AML-193 (cell line): ENCODE results near the gene ZNF660.

Experiments used
- DNase-seq, 2 experiments: peaks; one replicate each; lab custom pipeline; 2025; lab: John Stamatoyannopoulos, UW

Gene ZNF660

GRCh38 chr3:44632193-44632592 lies 47.4 kb downstream of the ZNF660 start:
- no peak for DNase-seq

- DNase-seq: no peak
These were observed 57.6 kb downstream of the ZNF660 start for GRCh38 chr3:44642337-44642736.

- DNase-seq: no peak
These were observed 58.3 kb downstream of the ZNF660 start for GRCh38 chr3:44643024-44643423.

- DNase-seq: no peak
These were observed 63.0 kb downstream of the ZNF660 start for GRCh38 chr3:44647771-44648170.

- no peak for DNase-seq
These were observed 63.9 kb downstream of the ZNF660 start, which contains the start of gene ZNF35 for GRCh38 chr3:44648564-44649229. Gene ZNF35 (plus strand): TSS chr3:44648732. CDS start chr3:44651068, 2,336 bp downstream.
